Measurements from ENCODE around the gene RAB4A.
A peak's percentile ranks its signal among the peaks of the same experiment; 100 is the strongest.

The RAB4A gene

GRCh38 chr1:229253151-229253974 lies 17.5 kb upstream of the RAB4A start:
- H3K4me3 ChIP-seq (ENCODE audit: low read depth, low read length) = peak overlapping the region; percentile 35
- TF ChIP-seq, protein P1, sequence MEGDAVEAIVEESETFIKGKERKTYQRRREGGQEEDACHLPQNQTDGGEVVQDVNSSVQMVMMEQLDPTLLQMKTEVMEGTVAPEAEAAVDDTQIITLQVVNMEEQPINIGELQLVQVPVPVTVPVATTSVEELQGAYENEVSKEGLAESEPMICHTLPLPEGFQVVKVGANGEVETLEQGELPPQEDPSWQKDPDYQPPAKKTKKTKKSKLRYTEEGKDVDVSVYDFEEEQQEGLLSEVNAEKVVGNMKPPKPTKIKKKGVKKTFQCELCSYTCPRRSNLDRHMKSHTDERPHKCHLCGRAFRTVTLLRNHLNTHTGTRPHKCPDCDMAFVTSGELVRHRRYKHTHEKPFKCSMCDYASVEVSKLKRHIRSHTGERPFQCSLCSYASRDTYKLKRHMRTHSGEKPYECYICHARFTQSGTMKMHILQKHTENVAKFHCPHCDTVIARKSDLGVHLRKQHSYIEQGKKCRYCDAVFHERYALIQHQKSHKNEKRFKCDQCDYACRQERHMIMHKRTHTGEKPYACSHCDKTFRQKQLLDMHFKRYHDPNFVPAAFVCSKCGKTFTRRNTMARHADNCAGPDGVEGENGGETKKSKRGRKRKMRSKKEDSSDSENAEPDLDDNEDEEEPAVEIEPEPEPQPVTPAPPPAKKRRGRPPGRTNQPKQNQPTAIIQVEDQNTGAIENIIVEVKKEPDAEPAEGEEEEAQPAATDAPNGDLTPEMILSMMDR (IDR thresholded peaks at IDR 0.05; ENCODE audit: low read depth, low read length) = no peak
- TF ChIP-seq MYC (IDR thresholded peaks at IDR 0.05; ENCODE audit: low read depth, low read length) = no peak
- TF ChIP-seq, protein P2, sequence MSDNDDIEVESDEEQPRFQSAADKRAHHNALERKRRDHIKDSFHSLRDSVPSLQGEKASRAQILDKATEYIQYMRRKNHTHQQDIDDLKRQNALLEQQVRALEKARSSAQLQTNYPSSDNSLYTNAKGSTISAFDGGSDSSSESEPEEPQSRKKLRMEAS (IDR thresholded peaks at IDR 0.05; ENCODE audit: low read depth, low read length) = no peak
- TF ChIP-seq POLR2A (IDR thresholded peaks at IDR 0.05; ENCODE audit: extremely low read depth, insufficient read length) = no peak
- DNase-seq (ENCODE audit: low read depth) = peak; percentile 69

DNA sequence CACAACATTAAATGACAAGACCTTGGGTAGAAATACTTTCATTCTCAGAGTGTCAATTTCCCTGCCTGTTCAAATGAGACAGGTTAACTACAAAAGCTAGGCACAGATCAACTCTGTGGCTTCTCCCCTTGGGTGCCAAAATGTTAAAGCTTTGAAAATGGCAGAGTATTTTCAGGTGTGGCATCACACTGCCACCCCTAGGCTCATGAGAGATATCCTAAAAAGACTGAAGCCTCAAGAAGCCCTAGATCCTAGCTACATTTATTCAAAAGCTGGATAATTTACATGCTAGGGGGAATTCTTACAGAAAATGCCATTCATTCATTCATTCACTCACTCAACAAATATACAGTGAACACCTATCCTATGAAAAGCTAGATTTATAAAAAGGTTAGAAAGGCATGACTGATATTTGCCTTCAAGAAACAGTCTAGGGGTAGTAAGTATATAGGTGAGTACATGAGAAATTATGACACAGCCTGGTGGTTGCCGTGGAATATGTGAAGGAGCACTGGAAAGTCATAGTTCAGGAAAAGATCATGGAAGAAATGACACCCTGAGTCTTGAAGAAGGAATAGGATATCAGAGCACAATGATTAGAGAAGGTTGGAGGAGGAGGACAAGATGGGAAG lies 15.9 kb upstream of the RAB4A start:
- H3K4me3 ChIP-seq (ENCODE audit: low read depth, low read length) = no peak overlapping the region
- TF ChIP-seq, protein P1 (IDR thresholded peaks at IDR 0.05; ENCODE audit: low read depth, low read length) = peak; percentile 17
- no peak for TF ChIP-seq POLR2A (IDR thresholded peaks at IDR 0.05; ENCODE audit: extremely low read depth, insufficient read length)
- peak; percentile 67 for DNase-seq (ENCODE audit: low read depth)

DNA sequence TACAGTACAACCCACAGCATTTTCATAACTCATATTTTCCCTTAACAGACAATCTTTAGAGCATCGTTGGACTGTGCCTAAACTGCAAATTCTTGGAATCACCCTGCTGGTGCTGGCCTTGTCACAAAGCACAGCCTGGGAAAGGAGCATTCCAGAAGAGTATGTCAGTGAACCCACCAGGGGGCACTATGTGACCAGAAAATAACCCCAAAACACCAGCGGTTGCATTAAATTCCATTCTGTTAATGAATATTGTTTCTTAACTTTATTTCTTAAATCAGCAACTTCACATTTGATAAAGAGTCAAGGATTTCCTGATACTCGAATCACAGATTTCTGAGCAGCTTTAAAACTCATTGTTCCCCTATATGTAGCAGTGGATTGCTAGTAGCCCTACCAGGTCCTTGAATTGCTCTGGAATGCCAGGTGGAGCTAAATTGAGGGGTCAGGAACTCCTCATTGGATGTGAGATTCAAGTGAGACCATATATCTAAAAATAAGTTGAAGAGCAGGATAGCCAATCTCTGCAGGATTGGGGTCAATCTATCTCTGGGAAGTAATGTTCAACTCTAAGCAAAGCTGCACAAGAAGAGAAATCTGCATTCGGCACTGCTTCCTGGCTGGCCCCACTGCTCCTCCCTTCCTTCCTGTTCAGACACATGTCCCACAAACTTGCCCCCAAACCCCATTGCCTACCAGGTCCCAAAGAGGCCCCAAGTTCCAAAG lies 12.7 kb upstream of the RAB4A start:
- no peak overlapping the region for H3K4me3 ChIP-seq (ENCODE audit: low read depth, low read length)
- DNase-seq (ENCODE audit: low read depth) = peak; percentile 78
- TF ChIP-seq, protein P1 (IDR thresholded peaks at IDR 0.05; ENCODE audit: low read depth, low read length) = peak; percentile 64
- no peak for TF ChIP-seq MYC (IDR thresholded peaks at IDR 0.05; ENCODE audit: low read depth, low read length)
- TF ChIP-seq POLR2A (IDR thresholded peaks at IDR 0.05; ENCODE audit: extremely low read depth, insufficient read length) = no peak
- TF ChIP-seq, protein P2 (IDR thresholded peaks at IDR 0.05; ENCODE audit: low read depth, low read length) = no peak

DNA sequence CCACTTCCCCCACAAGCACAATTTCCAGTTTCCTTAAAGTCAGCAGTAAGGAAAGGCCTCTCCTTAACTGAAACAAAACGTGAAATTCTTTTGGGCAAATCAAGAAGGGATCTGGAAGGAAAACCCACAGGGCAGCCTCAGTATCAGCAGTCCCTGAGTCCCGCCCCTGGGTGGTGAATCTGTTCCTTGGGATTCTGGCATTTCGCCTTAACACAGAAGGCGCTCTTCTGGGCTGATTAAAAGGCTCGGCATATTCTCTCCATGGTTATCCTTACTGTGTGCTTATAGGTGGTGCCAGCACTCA lies 12.2 kb upstream of the RAB4A start:
- TF ChIP-seq MYC (IDR thresholded peaks at IDR 0.05; ENCODE audit: low read depth, low read length) (no peak), POLR2A (IDR thresholded peaks at IDR 0.05; ENCODE audit: extremely low read depth, insufficient read length) (no peak)
- TF ChIP-seq, protein P1 (IDR thresholded peaks at IDR 0.05; ENCODE audit: low read depth, low read length) = no peak
- TF ChIP-seq, protein P2 (IDR thresholded peaks at IDR 0.05; ENCODE audit: low read depth, low read length) = no peak
- DNase-seq (ENCODE audit: low read depth) = no peak
- no peak overlapping the region for H3K4me3 ChIP-seq (ENCODE audit: low read depth, low read length)

DNA sequence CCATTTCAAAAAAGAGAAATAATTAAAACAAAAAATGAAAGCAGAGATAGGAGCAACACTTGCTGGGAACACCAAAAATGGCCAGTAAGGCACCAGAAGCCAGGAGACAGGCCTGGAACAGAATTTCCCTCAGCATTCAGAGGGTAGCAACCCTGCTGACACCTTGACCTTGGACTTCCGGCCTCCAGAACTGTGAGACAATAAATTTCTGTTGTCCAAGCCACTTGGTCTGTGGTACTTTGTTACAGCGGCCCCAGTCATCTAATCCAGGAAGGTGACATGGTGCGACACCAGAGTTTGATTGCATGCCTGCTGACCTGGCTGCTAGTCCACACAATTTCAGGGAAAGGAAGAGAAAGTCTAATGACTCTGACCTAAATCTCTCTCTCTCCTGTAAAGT lies 10.6 kb upstream of the RAB4A start:
- H3K4me3 ChIP-seq (ENCODE audit: low read depth, low read length) = no peak overlapping the region
- DNase-seq (ENCODE audit: low read depth) = no peak
- TF ChIP-seq, protein P2 (IDR thresholded peaks at IDR 0.05; ENCODE audit: low read depth, low read length) = no peak
- TF ChIP-seq, protein P1 (IDR thresholded peaks at IDR 0.05; ENCODE audit: low read depth, low read length) = no peak
- no peak for TF ChIP-seq MYC (IDR thresholded peaks at IDR 0.05; ENCODE audit: low read depth, low read length)
- no peak for TF ChIP-seq POLR2A (IDR thresholded peaks at IDR 0.05; ENCODE audit: extremely low read depth, insufficient read length)
